ENCODE measurements around the gene THBS2.

DNA sequence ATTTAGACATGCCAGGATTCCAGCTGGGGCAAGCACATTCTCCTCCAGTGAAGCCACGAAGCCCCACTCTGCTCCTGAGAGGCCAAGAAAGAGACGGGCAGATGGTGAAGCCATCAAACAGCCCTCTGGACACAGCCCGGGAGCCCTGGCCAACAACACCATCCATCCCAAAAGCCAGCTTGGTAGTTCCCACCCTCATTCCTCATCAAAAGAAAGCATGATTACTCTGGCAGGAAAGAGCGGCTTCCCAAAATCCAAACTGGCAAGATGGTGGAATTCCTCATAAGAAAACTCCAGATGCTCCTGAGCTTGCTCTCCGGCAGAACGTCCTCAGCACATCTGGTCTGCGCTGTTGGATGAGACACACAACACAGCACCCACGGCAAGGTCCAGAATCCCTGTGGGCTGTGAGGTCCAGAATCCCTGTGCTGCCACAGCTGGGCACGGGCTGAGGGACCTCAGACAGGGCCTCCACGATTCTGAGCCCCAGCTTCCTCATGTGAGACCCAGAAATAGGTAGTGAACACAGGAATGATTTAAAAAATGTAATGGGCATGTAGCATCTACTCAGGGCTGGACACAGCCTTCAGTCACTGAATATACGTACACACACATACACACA, 52.6 kb downstream of the THBS2 start:
- no peak for TF ChIP-seq GATA2 (IDR thresholded peaks at IDR 0.05; ENCODE audit: low read depth, low read length)
- no peak for TF ChIP-seq GATA3 (IDR thresholded peaks at IDR 0.05; ENCODE audit: low read depth, low read length)

Measured in SH-SY5Y (cell line).